Measurements from ENCODE around the gene ADH1A. TPM values are rescaled to one million over a fixed set of nuclear protein-coding genes. Genes with fewer than 3 reads are reported as not detected.

ADH1A gene
- total and polyA plus RNA-seq, 12 donors = 0.21 to 1.00 (median 0.78) TPM; not detected in 8

- TF ChIP-seq CTCF (IDR thresholded peaks at IDR 0.05) = no peak
- intact Hi-C loops (cut with DNase I) = no loop called here
- Histone ChIP-seq H3K27ac (no peak overlapping the region), H3K27me3 (no peaks in the 10 kb centered on the region), H3K4me1 (peaks cover 0 to 4% (median 0%) of the 10 kb centered on the region in 9 donors), H3K4me3 (no peak overlapping the region), H3K36me3 (no peaks in the 10 kb centered on the region), H3K9me3 (no peaks in the 10 kb centered on the region)
- ATAC-seq = no peak
- DNase-seq = no peak
- 62 to 76% methylated on average over 2 of the region's 2 CpGs for WGBS, 2 donors
Observed at GRCh38 chr4:99282731-99283130, 8.1 kb downstream of the ADH1A start.

GRCh38 chr4:99281261-99281660, 9.5 kb downstream of the ADH1A start:
- Histone ChIP-seq H3K36me3 (no peaks in the 10 kb centered on the region), H3K9me3 (no peaks in the 10 kb centered on the region), H3K27me3 (no peaks in the 10 kb centered on the region), H3K4me3 (no peak overlapping the region), H3K4me1 (peaks cover 0 to 4% (median 0%) of the 10 kb centered on the region in 9 donors), H3K27ac (no peak overlapping the region)
- ATAC-seq (no peak), DNase-seq (no peak)
- WGBS, 2 donors = 86 to 87% methylated on average over 5 of the region's 5 CpGs
- TF ChIP-seq CTCF (IDR thresholded peaks at IDR 0.05) = no peak
- intact Hi-C loops (cut with DNase I) = no loop called here

GRCh38 chr4:99276417-99276816, 14.4 kb downstream of the ADH1A start:
- Histone ChIP-seq H3K4me1 (peaks cover 0 to 4% (median 0%) of the 10 kb centered on the region in 9 donors), H3K36me3 (no peaks in the 10 kb centered on the region), H3K27me3 (no peaks in the 10 kb centered on the region), H3K9me3 (peaks cover 0 to 4% (median 0%) of the 10 kb centered on the region in 11 donors), H3K27ac (peak overlapping the region in 3 of 10 donors; percentile 3 to 41 (median 41)), H3K4me3 (no peak overlapping the region)
- no peak for TF ChIP-seq CTCF (IDR thresholded peaks at IDR 0.05)
- peak in 1 of 2 donors; percentile 8 for DNase-seq
- 60 to 72% methylated on average over 2 of the region's 2 CpGs for WGBS, 2 donors
- peak in 5 of 8 donors; percentile 42 to 69 (median 54) for ATAC-seq
- intact Hi-C loops (cut with DNase I) = no loop called here

GRCh38 chr4:99275885-99276284, 14.9 kb downstream of the ADH1A start:
- intact Hi-C loops (cut with DNase I) = no loop called here
- TF ChIP-seq CTCF (IDR thresholded peaks at IDR 0.05) = no peak
- ATAC-seq = peak in 1 of 8 donors; percentile 37
- Histone ChIP-seq H3K36me3 (no peaks in the 10 kb centered on the region), H3K4me1 (peaks cover 0 to 4% (median 0%) of the 10 kb centered on the region in 9 donors), H3K4me3 (no peak overlapping the region), H3K27me3 (no peaks in the 10 kb centered on the region), H3K27ac (peak overlapping the region in 1 of 10 donors; percentile 12), H3K9me3 (peaks cover 0 to 6% (median 0%) of the 10 kb centered on the region in 11 donors)
- DNase-seq = no peak
- 74 to 75% methylated on average over 3 of the region's 3 CpGs for WGBS, 2 donors
